Measurements from ENCODE around the gene RADIL.
"Not testable (repeated sequence)": the region's sequence is repeated elsewhere in the genome, so short reads cannot be mapped to it uniquely, and the experiment has no call there.

Gene RADIL

DNA sequence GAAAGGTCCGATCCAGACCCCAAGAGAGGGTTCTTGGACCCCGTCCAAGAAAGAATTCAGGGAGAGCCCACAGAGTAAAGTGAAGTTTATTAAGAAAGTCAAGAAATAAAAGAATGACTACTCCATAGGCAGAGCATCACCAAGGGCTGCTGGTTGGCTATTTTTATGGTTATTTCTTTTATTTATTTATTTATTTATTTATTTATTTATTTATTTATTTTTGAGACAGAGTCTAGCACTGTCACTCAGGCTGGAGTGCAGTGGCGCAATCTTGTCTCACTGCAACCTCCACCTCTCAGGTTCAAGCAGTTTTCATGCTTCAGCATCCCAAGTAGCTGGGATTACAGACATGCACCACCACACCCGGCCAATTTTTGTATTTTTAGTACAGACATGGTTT, 9.7 kb upstream of the RADIL start:
- not testable (repeated sequence) for H3K27ac Mint-ChIP-seq; H3K4me3 Mint-ChIP-seq; H3K27me3 Mint-ChIP-seq; H3K4me1 Mint-ChIP-seq; H3K36me3 Mint-ChIP-seq (ENCODE audit: low read depth); ATAC-seq; DNase-seq; H3K9me3 Mint-ChIP-seq

DNA sequence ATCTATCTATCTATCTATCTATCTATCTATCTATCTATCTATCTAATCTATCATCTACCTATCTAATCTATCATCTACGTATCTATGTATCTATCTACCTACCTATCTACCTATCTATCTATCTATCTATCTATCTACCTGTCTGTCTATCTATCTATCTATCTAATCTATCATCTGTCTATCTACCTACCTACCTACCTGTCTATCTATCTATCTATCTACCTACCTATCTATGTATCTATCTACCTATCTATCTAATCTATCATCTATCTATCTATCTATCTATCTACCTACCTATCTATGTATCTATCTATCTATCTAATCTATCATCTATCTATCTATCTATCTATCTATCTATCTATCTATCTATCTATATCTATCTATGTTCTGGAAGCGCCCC, 8.0 kb upstream of the RADIL start:
- DNase-seq; H3K36me3 Mint-ChIP-seq (ENCODE audit: low read depth); H3K4me1 Mint-ChIP-seq; H3K27me3 Mint-ChIP-seq; H3K9me3 Mint-ChIP-seq; H3K4me3 Mint-ChIP-seq; H3K27ac Mint-ChIP-seq; ATAC-seq: not testable (repeated sequence)

- ATAC-seq (no peak), DNase-seq (no peak)
- Mint-ChIP-seq H3K4me1 (no peaks in the 10 kb centered on the region), H3K27ac (no peak overlapping the region), H3K9me3 (peaks cover 7% of the 10 kb centered on the region), H3K4me3 (no peak overlapping the region), H3K27me3 (peaks cover 9% of the 10 kb centered on the region), H3K36me3 (ENCODE audit: low read depth) (no peaks in the 10 kb centered on the region)
Observed at GRCh38 chr7:4889682-4890081, 6.2 kb upstream of the RADIL start.

DNA sequence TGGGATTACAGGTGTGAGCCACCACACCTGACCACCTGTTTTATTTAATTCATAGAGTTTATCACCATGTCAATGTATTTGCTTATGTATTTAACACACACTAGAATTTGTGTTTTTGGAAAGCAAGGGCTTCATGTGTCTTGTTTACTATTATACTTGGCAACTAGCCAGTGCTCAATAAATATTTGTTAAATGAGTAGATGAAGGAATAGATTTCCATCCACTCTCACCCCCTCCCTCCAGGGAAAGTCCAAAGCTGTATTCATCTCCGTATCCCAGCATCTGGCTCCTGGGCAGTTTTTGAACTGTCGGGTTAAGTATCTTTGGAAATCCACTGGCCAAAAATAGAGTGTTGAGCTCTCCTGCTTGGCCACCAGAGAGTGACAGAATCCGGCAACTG, 4.6 kb upstream of the RADIL start:
- Mint-ChIP-seq H3K9me3 (no peaks in the 10 kb centered on the region), H3K27ac (no peak overlapping the region), H3K4me1 (no peaks in the 10 kb centered on the region), H3K27me3 (peaks cover 17% of the 10 kb centered on the region), H3K36me3 (ENCODE audit: low read depth) (no peaks in the 10 kb centered on the region), H3K4me3 (no peak overlapping the region)
- DNase-seq = no peak
- no peak for ATAC-seq

- ATAC-seq (no peak), DNase-seq (no peak)
- no peaks in the 10 kb centered on the region for H3K36me3 Mint-ChIP-seq (ENCODE audit: low read depth)
- no peaks in the 10 kb centered on the region for H3K9me3 Mint-ChIP-seq
- H3K4me1 Mint-ChIP-seq = peaks cover 11% of the 10 kb centered on the region
- H3K27ac Mint-ChIP-seq = no peak overlapping the region
- no peak overlapping the region for H3K4me3 Mint-ChIP-seq
- peaks cover 29% of the 10 kb centered on the region for H3K27me3 Mint-ChIP-seq
Observed at GRCh38 chr7:4886671-4887070, 3.2 kb upstream of the RADIL start.

- Mint-ChIP-seq H3K36me3 (ENCODE audit: low read depth) (no peaks in the 10 kb centered on the region), H3K4me1 (peaks cover 11% of the 10 kb centered on the region), H3K27ac (no peak overlapping the region), H3K27me3 (peaks cover 33% of the 10 kb centered on the region), H3K9me3 (no peaks in the 10 kb centered on the region), H3K4me3 (no peak overlapping the region)
- DNase-seq = no peak
- ATAC-seq = no peak
Observed at GRCh38 chr7:4885317-4885807, 1.8 kb upstream of the RADIL start.

GRCh38 chr7:4884164-4884563, 648 bp upstream of the RADIL start:
- H3K27me3 Mint-ChIP-seq = peaks cover 33% of the 10 kb centered on the region
- H3K4me3 Mint-ChIP-seq = no peak overlapping the region
- no peaks in the 10 kb centered on the region for H3K9me3 Mint-ChIP-seq
- peaks cover 11% of the 10 kb centered on the region for H3K4me1 Mint-ChIP-seq
- ATAC-seq (no peak), DNase-seq (no peak)
- no peaks in the 10 kb centered on the region for H3K36me3 Mint-ChIP-seq (ENCODE audit: low read depth)
- no peak overlapping the region for H3K27ac Mint-ChIP-seq

DNA sequence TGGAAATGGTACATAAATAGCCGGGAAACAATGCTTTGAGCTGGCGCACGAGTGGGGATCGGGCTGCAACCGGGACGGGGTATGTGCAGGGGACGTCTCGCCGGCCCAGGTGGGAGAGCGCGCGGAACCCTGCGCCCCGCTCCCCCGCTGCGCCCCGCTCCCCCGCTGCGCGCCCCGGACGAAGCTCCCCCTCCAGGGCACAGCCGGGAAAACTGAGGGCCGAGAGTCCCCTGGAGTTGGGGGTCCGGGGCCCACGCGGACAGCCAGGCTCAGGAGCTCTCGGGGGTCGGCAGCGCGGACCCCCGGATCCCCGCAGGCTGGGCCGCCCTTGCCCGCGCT, 514 bp downstream of the RADIL start:
- ATAC-seq (no peak), DNase-seq (no peak)

GRCh38 chr7:4882169-4883032, 1.1 kb downstream of the RADIL start:
- H3K4me1 Mint-ChIP-seq = peaks cover 11% of the 10 kb centered on the region
- DNase-seq = no peak
- H3K27ac Mint-ChIP-seq = no peak overlapping the region
- peak overlapping the region; percentile 53 for H3K4me3 Mint-ChIP-seq
- no peak for ATAC-seq
- no peaks in the 10 kb centered on the region for H3K9me3 Mint-ChIP-seq
- peaks cover 32% of the 10 kb centered on the region for H3K27me3 Mint-ChIP-seq
- H3K36me3 Mint-ChIP-seq (ENCODE audit: low read depth) = no peaks in the 10 kb centered on the region

More for the DNA sequence above, 514 bp downstream of the RADIL start:
- Mint-ChIP-seq H3K27ac (no peak overlapping the region), H3K4me3 (peak overlapping the region; percentile 53), H3K4me1 (peaks cover 11% of the 10 kb centered on the region), H3K9me3 (no peaks in the 10 kb centered on the region), H3K36me3 (ENCODE audit: low read depth) (no peaks in the 10 kb centered on the region), H3K27me3 (peaks cover 32% of the 10 kb centered on the region)

GRCh38 chr7:4880218-4880617, 3.3 kb downstream of the RADIL start:
- ATAC-seq (no peak), DNase-seq (no peak)
- peaks cover 11% of the 10 kb centered on the region for H3K4me1 Mint-ChIP-seq
- H3K9me3 Mint-ChIP-seq = no peaks in the 10 kb centered on the region
- H3K27ac Mint-ChIP-seq = no peak overlapping the region
- no peak overlapping the region for H3K4me3 Mint-ChIP-seq
- peaks cover 29% of the 10 kb centered on the region for H3K27me3 Mint-ChIP-seq
- no peaks in the 10 kb centered on the region for H3K36me3 Mint-ChIP-seq (ENCODE audit: low read depth)

DNA sequence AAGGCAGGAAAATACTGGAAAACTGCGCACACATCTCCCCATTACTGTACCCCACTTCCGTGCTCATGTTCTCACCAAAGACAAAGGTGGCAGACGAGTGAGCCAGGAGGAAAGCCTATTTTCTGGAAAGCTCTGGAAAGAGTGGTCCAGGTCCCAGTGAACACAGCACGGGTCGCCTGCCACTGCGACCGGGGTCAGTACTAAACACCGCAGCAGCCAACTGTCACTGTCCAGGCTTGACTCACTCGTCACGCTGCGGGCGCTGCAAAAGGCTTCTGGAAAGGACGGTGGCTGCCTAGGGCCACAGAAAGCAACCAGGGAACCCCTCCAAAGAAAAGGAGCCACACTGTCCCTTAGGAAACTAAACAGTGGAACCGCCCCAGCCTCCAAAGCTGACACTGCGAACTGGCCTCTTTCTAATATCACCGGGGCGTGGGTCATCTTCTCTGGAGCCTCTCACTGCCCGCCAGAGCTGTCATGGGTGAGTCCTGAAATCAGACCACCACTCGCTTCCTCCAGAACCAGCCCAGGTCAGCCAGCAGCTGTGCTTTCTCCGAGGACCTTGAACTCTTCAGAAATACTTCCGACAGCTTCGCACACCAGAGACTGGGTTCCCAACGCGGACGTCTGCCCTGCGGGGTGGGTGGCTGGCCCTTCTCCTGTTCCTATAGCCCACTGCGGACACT, 4.0 kb downstream of the RADIL start:
- peaks cover 28% of the 10 kb centered on the region for H3K27me3 Mint-ChIP-seq
- DNase-seq (no peak), ATAC-seq (no peak)
- no peak overlapping the region for H3K27ac Mint-ChIP-seq
- H3K36me3 Mint-ChIP-seq (ENCODE audit: low read depth) = no peaks in the 10 kb centered on the region
- no peaks in the 10 kb centered on the region for H3K9me3 Mint-ChIP-seq
- H3K4me3 Mint-ChIP-seq = no peak overlapping the region
- peaks cover 11% of the 10 kb centered on the region for H3K4me1 Mint-ChIP-seq

- Mint-ChIP-seq H3K36me3 (ENCODE audit: low read depth) (no peaks in the 10 kb centered on the region), H3K27me3 (peaks cover 21% of the 10 kb centered on the region), H3K4me1 (peaks cover 11% of the 10 kb centered on the region), H3K9me3 (no peaks in the 10 kb centered on the region), H3K4me3 (no peak overlapping the region), H3K27ac (no peak overlapping the region)
- DNase-seq = no peak
- ATAC-seq = no peak
Observed at GRCh38 chr7:4878336-4879335, 4.9 kb downstream of the RADIL start.

- DNase-seq = no peak
- no peak for ATAC-seq
- Mint-ChIP-seq H3K9me3 (no peaks in the 10 kb centered on the region), H3K4me1 (no peaks in the 10 kb centered on the region), H3K27me3 (peaks cover 10% of the 10 kb centered on the region), H3K4me3 (no peak overlapping the region), H3K27ac (no peak overlapping the region), H3K36me3 (ENCODE audit: low read depth) (no peaks in the 10 kb centered on the region)
Observed at GRCh38 chr7:4876586-4876985, 6.9 kb downstream of the RADIL start.

- Mint-ChIP-seq H3K9me3 (no peaks in the 10 kb centered on the region), H3K4me3 (no peak overlapping the region), H3K27me3 (peaks cover 13% of the 10 kb centered on the region), H3K4me1 (no peaks in the 10 kb centered on the region), H3K36me3 (ENCODE audit: low read depth) (no peaks in the 10 kb centered on the region), H3K27ac (no peak overlapping the region)
- ATAC-seq = no peak
- DNase-seq = no peak
Observed at GRCh38 chr7:4875391-4875790, 8.1 kb downstream of the RADIL start.
